ENCODE measurements around the gene REXO1.

The REXO1 gene

GRCh38 chr19:1860821-1861598 lies 12.7 kb upstream of the REXO1 start:
- no peak for DNase-seq (ENCODE audit: low spot score)

GRCh38 chr19:1860042-1860775 lies 11.9 kb upstream of the REXO1 start:
- peak; percentile 59 for DNase-seq (ENCODE audit: low spot score)

- DNase-seq (ENCODE audit: low spot score): no peak
Measured at GRCh38 chr19:1859331-1859781, 11.1 kb upstream of the REXO1 start.

GRCh38 chr19:1858412-1859081 lies 10.3 kb upstream of the REXO1 start:
- DNase-seq (ENCODE audit: low spot score): no peak

GRCh38 chr19:1857648-1858326 lies 9.5 kb upstream of the REXO1 start:
- no peak for DNase-seq (ENCODE audit: low spot score)

- no peak for DNase-seq (ENCODE audit: low spot score)
Measured at GRCh38 chr19:1856698-1857603, 8.7 kb upstream of the REXO1 start.

GRCh38 chr19:1856345-1856697 lies 8.0 kb upstream of the REXO1 start:
- DNase-seq (ENCODE audit: low spot score): no peak

GRCh38 chr19:1855828-1856255 lies 7.6 kb upstream of the REXO1 start:
- no peak for DNase-seq (ENCODE audit: low spot score)

GRCh38 chr19:1855040-1855827 lies 7.0 kb upstream of the REXO1 start:
- DNase-seq (ENCODE audit: low spot score): peak; percentile 89

- DNase-seq (ENCODE audit: low spot score): no peak
Measured at GRCh38 chr19:1854542-1855039, 6.3 kb upstream of the REXO1 start.

- DNase-seq (ENCODE audit: low spot score): no peak
Measured at GRCh38 chr19:1854039-1854541, 5.8 kb upstream of the REXO1 start.

- DNase-seq (ENCODE audit: low spot score): peak; percentile 79
Measured at GRCh38 chr19:1853295-1854038, 5.2 kb upstream of the REXO1 start.

- no peak for DNase-seq (ENCODE audit: low spot score)
Measured at GRCh38 chr19:1852581-1853128, 4.4 kb upstream of the REXO1 start.

- DNase-seq (ENCODE audit: low spot score): no peak
Measured at GRCh38 chr19:1851654-1852580, 3.6 kb upstream of the REXO1 start.

- no peak for DNase-seq (ENCODE audit: low spot score)
Measured at GRCh38 chr19:1850809-1851653, 2.7 kb upstream of the REXO1 start.

- no peak for DNase-seq (ENCODE audit: low spot score)
Measured at GRCh38 chr19:1849886-1850398, 1.7 kb upstream of the REXO1 start.

All from SK-N-DZ (cell line).